Astrocyte (in vitro differentiated cells and primary cell): ENCODE results near the gene CNPY3.
"Not testable (repeated sequence)": the region's sequence is repeated elsewhere in the genome, so short reads cannot be mapped to it uniquely, and the experiment has no call there.

Experiments used
- CTCF ChIP-seq: IDR thresholded peaks from 2 replicates; pipeline ENCODE4 v1.5.1; 2011; ENCODE audit warnings: low read depth, mild to moderate bottlenecking, inconsistent platforms, low read length, moderate library complexity; ENCODE audit not compliant: insufficient read depth
- EZH2 ChIP-seq: IDR thresholded peaks from 2 replicates; pipeline ENCODE4 v1.6.1; 2012; ENCODE audit warnings: mild to moderate bottlenecking, low read length, inconsistent platforms; ENCODE audit not compliant: insufficient read depth

GRCh38 chr6:42954405-42954804 is 25.1 kb downstream of the CNPY3 start:
- TF ChIP-seq CTCF, EZH2: not testable (repeated sequence)
